GM10248 (cell line): Measurements from ENCODE around the gene ZNF423.
A peak's percentile ranks its signal among the peaks of the same experiment; 100 is the strongest.

Source experiments
- CTCF ChIA-PET: fragments of 300-600 bp; sonication (Branson Sonifier 250); formaldehyde crosslinking; extraction: SDS; loops from one replicate; lab custom pipeline; 2021; ENCODE audit warnings: antibody characterized with exemption; lab: Yijun Ruan, JAX
- POLR2A ChIA-PET: fragments of 350-650 bp; sonication (Branson Sonifier 250); formaldehyde crosslinking; extraction: SDS; loops from one replicate; lab custom pipeline; 2020; ENCODE audit warnings: antibody characterized with exemption; lab: Yijun Ruan, JAX
- DNase-seq: peaks from one replicate; pipeline ENCODE4 v3.0.0; 2012; ENCODE audit errors: extremely low spot score
- TF ChIP-seq, protein P1 (sequence below): IDR thresholded peaks from 2 replicates; pipeline ENCODE4 v1.5.1; 2012; ENCODE audit warnings: mild to moderate bottlenecking, low read depth; ENCODE audit errors: extremely low read depth, missing control alignments, control extremely low read depth

ZNF423 gene

GRCh38 chr16:49463529-49463928 is 392.4 kb downstream of the ZNF423 start:
- DNase-seq = peak; percentile 79
- CTCF ChIA-PET = no interaction called here
- POLR2A ChIA-PET = no interaction called here
- TF ChIP-seq, protein P1, sequence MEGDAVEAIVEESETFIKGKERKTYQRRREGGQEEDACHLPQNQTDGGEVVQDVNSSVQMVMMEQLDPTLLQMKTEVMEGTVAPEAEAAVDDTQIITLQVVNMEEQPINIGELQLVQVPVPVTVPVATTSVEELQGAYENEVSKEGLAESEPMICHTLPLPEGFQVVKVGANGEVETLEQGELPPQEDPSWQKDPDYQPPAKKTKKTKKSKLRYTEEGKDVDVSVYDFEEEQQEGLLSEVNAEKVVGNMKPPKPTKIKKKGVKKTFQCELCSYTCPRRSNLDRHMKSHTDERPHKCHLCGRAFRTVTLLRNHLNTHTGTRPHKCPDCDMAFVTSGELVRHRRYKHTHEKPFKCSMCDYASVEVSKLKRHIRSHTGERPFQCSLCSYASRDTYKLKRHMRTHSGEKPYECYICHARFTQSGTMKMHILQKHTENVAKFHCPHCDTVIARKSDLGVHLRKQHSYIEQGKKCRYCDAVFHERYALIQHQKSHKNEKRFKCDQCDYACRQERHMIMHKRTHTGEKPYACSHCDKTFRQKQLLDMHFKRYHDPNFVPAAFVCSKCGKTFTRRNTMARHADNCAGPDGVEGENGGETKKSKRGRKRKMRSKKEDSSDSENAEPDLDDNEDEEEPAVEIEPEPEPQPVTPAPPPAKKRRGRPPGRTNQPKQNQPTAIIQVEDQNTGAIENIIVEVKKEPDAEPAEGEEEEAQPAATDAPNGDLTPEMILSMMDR = no peak

DNA sequence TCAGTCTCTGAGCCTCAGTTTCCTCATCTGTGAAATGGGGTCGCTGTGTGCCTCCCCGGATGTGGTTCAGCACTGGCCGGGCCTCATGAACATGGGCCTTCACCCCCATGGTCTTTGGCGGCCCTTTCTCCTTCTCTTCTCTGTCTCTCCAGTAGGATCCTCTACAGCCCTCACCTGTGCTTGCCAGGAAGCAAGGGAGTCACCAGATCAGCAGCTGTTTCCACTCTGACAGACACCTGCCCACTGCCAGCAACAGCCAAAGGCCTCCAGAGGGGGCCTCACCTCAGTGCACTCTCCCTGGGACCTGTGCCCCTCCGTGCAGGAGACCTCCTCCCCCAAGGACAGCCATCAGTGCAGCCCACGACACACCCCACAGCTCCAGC is 392.9 kb downstream of the ZNF423 start:
- POLR2A ChIA-PET = no interaction called here
- TF ChIP-seq, protein P1 = no peak
- CTCF ChIA-PET = no interaction called here
- DNase-seq = no peak

DNA sequence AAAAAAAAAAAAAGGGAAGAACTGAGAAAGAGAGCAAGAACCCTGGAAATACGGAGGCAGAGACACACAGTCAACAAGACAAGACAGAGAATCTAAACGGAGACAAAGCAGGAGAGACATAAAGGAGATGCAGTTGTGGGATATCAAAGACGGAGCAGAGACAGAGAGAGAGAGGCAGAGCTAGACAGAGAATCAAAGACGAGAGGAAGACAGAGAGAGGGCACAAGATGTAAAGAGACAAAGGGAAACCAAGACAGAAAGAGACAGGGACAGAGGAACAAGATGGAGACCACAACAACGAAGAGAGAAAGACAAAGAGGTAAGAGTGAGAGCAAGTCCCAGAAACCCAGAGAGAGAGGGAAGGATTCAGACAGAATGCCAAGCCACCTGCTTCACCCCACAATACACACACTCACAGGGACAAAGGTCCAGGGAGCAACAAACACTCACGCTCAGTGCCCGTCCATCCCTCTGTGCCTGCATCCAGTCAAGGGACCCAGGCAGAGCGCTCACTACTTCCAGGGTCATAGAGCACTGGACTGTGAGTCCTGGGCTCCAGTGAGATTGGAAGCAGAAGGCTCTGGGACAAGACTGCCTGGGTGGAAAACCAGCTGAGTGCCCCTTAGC is 393.4 kb downstream of the ZNF423 start:
- CTCF ChIA-PET = no interaction called here
- TF ChIP-seq, protein P1 = no peak
- no peak for DNase-seq
- POLR2A ChIA-PET = no interaction called here

DNA sequence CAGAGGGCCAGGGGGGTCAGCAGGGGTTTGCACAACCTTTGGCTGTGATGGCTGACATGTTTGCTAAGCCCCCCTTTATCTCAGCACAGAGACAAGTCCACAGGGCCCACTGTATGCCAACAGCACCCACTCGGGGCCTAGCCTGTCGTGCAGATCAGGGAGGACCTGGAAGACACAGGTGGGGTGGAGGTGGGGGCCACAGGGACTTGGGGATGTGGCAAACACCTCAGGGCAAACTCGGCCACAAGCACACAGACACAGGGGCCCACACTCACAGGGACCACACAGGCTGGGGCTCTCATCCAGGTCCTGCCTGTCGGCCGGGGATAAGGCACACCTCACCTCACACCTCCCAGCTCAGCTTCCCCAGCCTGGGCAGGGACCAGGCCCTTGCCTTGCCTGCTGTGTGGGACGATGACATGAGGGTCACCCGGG is 394.4 kb downstream of the ZNF423 start:
- POLR2A ChIA-PET = no interaction called here
- TF ChIP-seq, protein P1 = no peak
- no peak for DNase-seq
- CTCF ChIA-PET = no interaction called here

- DNase-seq = no peak
- TF ChIP-seq, protein P1 = no peak
- POLR2A ChIA-PET = no interaction called here
- CTCF ChIA-PET = no interaction called here
Observed at GRCh38 chr16:49460786-49461470, 395.0 kb downstream of the ZNF423 start.

DNA sequence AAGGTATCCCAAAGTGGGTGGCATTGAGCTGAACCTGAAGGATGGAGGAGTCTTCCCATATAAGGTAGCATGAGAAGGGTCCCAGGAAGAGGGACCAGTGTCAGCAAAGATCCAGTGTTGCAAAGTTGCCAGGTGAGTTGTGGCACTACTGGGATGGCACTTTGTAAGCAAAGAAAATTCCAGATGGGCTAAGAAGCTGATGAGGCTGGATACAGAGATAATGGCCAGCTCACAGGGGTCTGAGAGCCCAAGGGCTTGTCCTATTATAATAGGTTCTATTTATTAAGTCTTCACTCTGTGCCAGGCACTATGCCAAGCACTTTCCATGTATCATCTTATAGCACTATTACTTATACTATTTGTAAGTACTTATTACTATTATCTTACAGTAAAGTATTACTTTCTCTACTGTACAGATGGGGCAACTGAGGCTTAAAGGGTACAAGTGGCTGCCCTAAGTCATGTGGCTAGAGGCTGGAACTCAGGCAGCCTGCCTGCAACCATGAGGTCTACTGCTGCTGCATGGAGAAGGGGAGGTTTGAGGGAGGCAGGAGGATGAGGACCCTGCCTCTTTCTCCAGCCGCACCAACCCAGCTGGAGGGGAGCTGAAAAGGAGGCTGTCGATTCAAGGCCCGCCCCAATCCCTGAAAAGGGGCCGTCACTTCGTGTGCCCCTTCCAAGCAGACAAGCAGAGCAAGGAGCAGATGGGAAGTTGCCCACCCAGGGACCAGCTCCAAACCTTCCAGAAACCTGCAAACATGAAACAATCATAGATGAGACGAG is 395.8 kb downstream of the ZNF423 start:
- no peak for DNase-seq
- TF ChIP-seq, protein P1 = no peak
- CTCF ChIA-PET = no interaction called here
- POLR2A ChIA-PET = no interaction called here
